Stimulated activated CD8-positive, alpha-beta memory T cell treated with anti-CD3 and anti-CD28 coated beads, Interleukin-4, amount 100 ng/mL, for 4 hours (primary cell): ENCODE measurements around the gene FAM20C.

Experiments
- DNase-seq, 2 donors: peaks; one replicate each; pipeline ENCODE4 v3.0.0-alpha.2; 2020; ENCODE audit warnings: low read depth in 2 of 2, low spot score in 1 of 2

The FAM20C gene

DNA sequence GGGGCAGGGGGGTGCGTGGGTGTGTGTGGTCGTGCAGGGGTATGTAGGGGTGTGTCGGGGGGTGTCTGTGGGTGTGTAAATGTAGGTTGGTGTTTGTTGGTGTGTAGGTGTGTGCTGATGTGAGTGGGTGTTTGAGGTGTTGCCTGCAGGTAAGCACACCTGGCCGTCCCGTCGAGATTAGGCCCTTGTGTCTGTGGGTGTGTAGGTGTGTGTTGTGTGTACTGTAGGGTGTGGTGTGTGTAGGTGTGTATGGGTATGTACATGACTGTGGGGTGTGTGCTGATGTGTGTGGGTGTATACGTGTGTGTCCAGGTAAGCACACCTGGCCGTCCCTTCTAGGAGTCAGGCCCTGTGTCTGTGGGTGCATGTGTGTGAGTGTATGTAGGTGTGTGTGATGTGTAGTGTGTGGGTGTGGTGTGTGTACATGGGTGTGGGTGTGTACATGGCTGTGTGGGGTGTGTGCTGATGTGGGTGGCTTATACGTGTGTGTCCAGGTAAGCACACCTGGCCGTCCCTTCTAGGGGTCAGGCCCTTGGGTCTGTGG is 15.8 kb downstream of the FAM20C start:
- DNase-seq: no peak

DNA sequence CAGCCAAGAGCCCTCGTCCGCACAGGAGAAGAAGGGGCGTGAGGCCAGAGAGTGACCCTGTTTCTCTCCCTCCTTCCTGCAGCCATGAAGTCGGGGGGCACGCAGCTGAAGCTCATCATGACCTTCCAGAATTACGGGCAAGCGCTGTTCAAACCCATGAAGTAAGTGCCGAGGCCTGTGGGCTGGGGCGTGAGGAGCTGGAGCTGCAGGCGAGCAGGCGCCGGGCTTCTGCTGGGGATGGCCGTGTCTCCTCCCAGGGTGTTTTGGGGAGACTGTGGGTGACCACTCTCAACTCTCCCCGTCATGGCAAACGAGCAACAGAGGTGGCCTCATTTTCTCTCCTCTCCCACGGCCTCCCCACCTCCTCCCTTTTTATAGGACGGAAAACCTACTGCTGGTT is 16.4 kb downstream of the FAM20C start:
- DNase-seq: no peak

DNA sequence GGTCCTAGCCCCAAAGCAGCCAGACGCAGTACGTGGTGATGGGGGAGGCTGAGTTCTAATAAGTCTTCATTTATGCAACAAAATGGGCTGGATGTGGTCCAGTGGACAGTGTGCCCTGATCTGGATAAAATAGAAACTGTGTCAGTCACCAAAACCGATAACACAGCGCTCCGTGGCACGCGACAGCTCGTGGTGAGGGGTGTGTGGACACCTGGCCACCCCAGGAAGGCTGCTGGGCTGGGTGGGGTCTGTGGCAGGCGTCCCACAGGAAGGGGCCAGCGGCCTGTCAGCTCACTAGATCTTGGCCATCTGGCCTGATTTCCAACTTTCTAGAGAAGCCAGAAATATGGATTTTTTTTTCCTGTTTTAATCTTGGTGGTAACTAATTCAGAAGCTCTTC is 17.0 kb downstream of the FAM20C start:
- no peak for DNase-seq

DNA sequence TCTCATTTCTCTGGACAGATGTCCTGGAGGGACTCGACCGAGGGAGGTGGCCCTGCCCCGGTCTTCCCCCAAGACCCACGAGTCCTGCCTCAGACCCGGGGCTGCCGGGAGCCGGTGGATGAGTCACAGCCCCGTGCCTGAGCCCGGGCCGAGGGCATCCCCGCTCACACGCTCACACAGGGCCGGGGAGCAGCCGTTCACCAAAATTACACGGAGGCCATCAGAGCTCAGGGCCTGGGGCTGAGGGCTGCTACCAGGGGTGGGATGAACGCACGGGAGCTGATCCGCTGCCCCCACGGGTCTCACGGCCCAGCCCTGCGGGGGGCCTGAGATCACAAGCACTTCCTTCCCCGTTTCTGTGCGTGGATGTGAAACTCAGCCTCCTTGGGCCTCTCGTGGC is 17.5 kb downstream of the FAM20C start:
- DNase-seq: no peak

DNA sequence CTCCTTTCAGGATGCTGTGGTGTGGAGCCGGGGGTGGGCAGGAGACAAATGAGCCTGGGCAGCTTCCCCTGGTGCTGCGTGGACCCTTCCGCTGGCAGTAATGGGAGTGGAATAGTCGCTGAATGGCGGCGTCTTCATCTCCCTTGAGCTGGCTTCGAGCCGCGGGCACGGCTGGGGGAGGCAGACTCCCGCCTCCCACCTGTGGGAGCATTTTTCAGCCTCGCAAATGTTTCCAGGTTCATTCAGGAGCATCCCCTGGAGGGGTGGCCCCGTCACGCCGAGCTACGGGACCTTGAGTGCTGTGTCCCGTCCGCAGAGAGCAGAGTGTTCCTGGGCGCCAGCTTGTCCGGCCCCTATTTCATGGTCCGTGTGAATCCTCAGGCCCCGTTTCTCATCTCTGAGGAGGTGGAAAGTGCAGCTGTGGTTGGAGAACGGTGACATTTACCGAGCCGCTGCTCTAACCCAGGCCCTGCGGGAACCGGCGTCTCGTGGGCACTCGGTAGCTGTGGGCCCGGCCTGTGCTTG is 18.1 kb downstream of the FAM20C start:
- DNase-seq: no peak

DNA sequence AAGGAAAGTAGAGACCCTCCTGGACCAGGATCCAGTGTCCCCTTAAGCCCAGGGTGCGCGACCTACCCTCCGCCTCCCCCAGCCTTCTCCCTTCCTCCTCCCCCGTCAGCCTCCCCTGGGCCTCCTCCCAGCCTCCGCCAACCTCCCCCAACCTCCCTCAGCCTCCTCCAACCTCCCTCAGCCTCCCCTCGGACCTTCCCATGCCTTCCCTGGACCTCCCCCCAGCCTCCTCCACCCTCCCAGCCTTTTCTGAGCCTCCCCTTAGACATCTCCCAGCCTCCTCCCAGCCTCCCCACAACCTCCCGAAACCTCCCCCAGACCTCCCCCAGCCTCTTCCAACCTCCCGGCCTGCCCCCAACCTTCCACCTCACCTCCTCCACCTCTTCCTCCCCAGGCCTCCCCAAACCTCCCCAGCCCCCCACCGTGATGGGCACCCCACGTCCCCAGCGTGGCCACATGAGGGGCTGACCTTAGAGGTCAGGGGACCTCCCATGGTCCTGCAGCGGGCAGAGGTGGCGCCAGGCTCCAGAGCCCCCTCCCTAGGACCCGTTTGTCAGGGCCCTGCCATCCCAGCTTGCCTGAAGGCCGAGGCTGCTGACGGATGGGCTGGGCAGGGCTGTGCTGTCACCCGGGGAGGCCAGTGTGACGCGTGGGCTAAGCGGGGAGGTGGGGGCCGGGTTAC is 18.8 kb downstream of the FAM20C start:
- no peak for DNase-seq

DNA sequence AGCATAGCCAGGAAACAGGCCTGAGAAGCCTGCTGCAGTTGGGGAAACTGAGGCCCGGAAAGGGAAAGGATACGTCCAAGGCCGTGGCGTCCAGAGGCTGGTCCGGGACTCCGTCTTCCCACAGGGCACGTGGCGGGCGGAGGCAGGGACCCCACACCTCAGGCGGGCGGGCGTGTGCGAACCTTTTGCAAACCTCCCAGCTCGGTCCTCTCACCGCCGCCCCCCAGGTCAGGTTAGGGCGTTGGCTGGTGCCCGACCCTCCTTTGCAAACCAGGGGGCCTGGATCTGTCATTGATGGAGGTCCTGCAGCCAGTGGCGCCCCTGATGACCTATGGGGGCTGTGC is 19.3 kb downstream of the FAM20C start:
- no peak for DNase-seq

DNA sequence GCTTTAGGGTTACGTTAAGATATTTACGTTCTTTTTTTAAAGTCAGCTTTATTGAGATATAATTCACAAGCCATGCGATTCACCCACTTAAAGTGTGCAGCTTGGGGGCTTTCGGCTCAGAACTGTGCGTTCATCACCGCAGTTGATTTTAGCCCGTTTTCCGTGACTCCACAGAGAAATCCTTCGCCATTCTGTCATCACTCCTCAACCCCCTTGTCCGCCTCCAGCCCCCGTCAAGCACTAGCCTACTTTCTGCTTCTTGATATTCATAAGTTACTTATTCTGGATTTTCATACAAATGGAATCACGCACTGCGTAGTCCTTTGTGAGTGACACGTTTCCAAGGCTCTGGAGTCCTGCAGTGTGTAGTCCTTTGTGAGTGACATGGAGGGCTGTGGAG is 20.4 kb downstream of the FAM20C start:
- DNase-seq: no peak

DNA sequence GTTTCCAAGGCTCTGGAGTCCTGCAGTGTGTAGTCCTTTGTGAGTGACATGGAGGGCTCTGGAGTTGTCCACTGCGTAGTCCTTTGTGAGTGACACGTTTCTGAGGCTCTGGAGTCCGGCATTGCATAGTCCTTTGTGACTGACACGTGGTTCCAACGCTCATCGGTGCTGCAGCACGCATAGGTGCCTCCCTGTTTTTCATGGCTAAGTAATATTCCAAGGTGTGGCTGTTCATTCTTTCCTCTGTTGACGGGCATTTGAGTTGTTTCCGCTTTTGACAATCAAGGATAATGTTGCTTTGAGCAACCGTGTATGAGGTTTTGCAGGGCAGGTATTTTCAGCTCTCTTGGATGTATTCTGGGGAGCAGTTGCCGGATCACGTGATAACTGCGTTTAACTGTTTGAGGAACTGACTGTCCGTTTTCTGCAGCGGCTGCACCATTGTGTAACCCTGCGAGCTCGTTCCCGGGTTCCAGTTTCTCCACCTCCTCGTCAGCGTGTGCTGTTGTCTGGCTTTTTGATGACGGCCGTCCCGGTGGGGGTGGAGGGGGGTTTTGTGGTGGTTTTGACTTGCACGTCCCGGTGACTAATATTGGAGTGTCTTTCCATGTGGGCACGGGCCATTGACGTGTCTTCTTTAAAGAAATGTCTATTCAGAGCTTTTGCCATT is 21.1 kb downstream of the FAM20C start:
- no peak for DNase-seq

DNA sequence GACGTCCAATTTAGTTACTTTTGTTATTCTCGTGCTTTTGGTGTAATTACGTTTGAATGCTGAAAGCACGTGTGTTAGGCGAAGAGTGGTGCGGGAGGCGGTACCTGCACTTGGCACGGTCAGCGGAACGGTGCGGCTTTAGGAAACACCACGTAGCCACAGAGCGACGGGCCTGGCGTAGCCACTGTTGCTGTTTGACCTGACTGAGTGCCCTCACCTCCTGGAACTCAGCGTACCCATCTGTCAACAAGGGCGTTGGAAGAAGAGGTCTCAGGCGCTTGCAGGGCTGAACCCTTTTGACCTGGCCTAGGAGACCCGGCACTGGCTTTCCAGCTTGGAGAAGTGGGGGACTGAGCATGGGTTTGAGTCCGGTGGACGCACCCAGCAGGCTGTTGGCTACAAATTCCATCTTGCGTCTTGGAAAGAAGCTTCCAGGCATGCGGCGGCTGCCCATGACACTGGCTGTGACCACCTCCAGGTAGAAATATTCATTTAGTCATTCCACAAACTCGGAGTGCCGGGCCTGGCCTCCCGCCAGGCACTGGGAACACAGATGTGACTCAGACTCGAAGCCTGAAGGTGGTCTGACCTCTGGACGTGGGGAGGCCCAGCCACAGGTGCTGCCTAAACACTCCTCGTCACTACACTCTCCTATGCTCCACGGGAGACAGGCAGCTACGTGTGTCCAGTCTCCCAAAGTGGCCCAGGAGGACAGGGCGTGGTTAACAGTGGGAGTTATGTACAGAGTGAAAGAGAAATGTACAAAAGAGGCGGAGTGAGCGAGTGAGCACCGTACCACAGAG is 22.2 kb downstream of the FAM20C start:
- no peak for DNase-seq

DNA sequence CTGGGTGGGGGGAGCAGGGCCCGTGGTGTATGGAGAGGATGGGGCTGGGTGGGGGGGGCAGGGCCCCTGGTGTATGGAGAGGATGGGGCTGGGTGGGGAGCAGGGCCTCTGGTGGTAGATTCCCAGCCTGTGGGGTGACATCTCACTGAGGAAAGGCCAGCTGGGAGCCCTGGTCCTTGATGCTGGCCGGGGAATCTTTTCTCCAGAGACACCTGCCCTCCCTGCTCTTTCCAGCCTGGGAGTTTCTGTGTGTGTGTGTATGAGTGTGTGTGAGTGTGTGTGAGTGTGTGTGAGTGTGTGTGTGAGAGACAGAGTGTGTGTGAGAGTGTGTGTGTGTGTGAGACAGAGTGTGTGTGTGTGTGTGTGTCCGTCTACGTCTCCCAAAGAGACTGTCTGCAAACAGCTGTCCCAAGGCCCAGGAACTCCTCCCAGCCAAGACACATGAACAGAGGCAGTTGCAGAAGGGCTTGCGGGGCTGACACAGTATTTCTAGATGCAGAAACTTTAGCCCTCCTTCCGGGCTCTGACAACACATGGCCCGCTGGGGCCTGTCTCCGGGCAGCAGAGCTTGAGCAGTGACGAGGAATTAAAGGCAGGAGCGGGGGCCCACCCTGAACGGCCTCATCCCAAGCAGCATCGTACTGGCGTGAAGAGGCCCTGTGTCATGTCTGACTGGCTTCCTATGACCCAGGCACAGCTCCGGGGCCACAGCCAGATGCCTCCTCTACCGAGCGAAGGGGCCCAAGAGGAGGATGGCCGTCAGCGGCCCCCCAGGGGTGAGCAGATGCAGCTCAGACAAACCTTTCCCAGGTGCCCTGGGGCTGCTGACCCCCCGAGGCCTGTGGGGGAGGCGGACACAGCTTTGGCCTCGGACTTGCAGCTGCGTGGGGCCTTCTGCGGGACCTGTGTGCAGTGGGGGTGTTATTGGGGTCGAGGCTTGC is 24.3 kb downstream of the FAM20C start:
- DNase-seq: no peak

DNA sequence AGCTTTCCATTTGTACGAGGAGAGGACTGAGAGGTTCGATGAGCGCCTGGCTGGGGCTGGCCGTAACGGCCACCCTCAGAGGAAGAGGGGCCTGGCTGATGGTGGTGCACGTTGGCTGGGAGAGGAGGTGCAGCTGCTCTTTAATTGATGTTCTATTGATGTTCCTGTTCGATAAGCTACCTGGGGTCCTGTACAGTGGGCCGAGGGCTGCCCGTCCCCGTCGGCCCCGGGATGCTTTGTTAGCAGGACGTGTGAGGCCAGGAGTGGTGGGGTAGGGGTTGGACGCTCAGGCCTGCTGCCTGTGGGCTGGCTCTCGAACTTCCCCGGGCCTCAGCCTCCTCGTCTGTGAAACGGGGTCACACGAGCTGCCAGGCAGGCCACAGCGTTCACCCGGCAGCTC is 25.4 kb downstream of the FAM20C start:
- no peak for DNase-seq

DNA sequence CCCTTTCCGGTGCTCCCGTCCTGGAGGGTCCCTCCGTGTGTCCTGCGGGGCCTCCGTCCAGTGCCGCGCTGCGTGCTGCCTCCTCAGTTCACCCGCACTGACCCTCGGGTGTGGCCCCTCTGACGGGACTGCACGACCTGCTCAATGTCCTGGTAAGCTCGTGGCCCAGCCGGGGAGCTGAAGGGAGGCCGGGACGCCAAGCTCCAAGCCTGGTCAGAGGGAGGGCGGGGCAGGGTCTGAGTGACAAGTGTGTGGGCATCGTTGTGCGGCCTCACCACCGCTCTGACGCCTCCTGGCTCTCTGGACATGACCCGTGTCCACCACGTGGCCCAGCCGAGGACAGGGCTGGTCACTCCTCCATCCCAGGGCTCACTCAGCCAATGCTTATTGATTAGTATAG is 25.9 kb downstream of the FAM20C start:
- no peak for DNase-seq

DNA sequence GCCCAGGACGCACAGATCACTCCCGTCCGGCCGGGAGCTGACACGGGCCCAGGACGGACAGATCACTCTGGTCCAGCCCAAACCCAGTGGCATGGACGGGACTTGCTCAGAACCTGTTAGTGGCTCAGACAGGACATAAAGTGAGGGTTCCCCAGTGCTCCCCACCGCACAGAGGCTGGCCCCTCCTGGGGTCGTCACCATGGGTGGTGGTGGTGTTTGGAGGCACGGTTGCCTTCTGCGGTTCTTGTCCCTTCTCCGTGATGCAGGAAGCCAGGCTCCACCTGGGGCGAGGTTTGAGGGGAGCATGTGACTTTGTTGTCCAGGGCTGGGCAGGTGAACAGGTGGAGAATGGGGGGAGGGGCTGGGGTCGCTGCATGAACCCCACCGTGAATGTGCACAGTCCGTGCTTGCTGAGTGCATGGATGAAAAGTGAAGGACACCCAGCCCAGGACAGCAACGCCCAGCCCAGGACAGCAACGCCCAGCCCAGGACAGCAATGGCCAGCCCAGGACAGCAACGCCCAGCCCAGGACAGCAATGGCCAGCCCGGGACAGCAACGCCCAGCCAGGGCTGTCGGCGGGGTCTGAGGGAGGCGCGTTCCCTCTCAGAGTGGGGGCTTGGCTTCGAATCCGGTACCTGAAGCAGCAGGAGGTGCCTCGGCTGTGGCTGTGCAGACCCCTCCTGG is 26.7 kb downstream of the FAM20C start:
- DNase-seq: no peak

DNA sequence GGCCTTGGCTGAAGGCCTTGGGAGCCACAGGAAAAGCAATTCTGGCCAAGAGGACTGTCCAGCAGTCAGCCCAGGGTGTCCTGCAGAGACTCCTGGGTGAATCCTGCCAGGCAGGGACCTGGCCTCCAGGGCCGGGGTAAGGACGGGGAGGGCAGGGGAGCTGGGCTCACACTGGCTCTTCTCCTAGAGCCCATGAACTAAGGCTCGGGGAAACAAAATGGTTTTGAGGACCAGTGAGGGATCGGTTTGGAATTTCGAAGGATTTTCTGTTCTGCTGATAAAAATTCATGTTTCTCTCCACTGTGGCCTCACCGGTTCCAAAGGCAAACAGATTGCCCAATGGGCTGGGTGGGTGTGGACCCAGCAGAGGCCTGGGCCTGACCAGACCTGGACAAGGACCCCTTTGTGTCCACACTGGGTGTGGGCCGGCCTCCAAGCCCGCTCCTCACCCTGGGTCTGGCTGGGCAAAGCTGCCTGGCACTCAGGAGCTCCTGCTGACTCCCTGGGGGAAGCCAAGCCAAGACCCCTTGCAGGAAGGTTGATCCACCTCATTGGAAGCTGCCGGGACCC is 27.3 kb downstream of the FAM20C start:
- no peak for DNase-seq

DNA sequence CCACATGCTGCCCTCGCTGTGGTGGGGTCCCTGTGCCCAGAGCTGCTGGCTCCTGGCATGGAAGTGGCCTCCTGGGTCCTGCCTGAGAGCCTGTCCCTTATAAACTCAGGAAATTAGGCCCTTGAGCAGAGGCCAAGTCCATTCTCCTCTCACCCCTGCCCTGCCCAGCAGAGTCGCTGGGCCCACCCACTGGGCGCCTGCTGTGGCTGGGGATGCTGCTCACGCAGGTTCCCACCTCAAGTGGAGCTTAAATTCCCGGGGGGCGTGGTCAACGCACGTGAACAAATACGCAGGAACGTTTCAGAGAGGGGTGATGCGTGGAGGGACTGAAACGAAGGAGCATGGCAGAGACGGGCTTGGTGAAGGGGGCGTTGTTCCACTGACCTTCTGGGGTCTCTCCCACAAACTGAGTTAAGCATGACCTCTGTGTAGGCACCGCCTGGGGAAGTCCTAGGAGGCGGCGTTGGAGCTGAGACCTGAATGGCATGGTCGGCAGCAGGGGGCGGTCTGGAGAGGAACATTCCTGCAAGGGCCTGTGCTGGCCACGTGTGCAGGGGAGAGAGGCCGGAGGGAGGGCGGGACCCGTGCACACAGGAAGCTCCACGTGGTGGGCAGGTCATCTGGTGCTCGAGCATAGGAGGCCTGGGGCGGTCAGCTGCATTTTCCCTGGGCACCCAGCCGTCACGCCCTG is 27.9 kb downstream of the FAM20C start:
- no peak for DNase-seq

DNA sequence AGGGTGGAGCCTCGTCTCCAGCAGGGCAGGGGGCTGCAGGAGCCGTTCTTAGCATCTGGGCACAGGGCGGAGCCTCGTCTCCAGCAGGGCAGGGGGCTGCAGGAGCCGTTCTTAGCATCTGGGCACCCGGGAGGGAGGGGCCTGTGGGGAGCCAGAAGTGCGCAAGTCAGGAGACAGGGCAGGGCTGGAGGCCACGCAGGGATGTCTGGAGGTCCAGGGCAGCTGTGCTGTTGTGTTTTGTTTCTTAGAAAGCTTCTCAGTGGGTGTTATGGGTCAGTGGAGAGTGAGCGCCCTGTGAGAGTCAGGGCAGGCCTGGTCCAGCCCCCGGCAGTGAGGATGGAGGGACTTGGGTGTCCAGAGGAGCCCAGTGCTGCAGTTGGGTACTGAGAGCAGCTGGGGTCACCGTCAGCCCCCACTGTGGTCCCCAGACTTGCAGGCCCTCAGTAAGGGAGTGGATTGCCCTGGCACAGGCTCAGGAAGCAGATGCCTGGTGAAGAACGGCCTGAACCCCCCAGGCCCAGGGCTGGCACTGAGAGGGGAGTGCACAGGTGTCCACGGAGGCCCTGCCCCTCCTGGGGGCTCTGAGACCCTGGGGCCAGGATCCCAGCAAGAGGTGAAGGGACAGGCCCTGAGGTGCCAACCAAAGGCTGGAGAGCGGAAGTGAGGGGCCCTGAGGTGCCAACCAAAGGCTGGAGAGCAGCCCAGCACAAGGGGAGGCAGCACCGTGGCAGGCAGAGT is 29.8 kb downstream of the FAM20C start:
- DNase-seq: no peak

DNA sequence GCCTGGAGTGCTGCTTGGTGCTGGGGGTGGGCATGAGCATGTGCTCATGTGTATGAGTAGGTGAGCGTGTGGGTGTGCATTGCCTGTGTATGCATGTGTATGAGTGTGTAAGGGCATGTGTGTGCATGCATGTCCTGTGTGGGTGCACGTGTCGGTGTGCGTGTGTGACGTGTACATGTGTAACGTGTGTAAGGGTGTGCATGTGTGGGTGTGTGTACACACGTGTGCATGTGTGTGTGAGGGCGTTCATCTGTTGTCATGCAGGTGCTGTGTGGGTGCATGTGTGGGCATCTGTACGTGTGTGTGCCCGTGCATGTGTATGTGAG is 30.3 kb downstream of the FAM20C start:
- no peak for DNase-seq
